RWPE2 (cell line): ENCODE measurements around the gene KSR1.

Experiments
- ATAC-seq: fragments of 200-7000 bp; cut with Tn5 transposase; 3 replicates; pipeline ENCODE4 v1.9.1; 2021; ENCODE audit warnings: low read depth
- DNase-seq: peaks from one replicate; pipeline ENCODE4 v3.0.0-alpha.2; 2020; ENCODE audit warnings: low spot score
- H3K27ac ChIP-seq: fragments of 450-650 bp; 2 replicates; pipeline ENCODE4 v1.5.1; 2017; ENCODE audit warnings: mild to moderate bottlenecking; ENCODE audit not compliant: poor library complexity, severe bottlenecking
- H3K27me3 ChIP-seq: fragments of 250-450 bp; sonication (Bioruptor Pico); 2 replicates; pipeline ENCODE4 v1.5.1; 2021; ENCODE audit warnings: mild to moderate bottlenecking, moderate library complexity; ENCODE audit not compliant: insufficient read depth, poor library complexity, severe bottlenecking
- H3K36me3 ChIP-seq: fragments of 250-450 bp; sonication (Bioruptor Pico); 2 replicates; pipeline ENCODE4 v1.5.1; 2020; ENCODE audit warnings: low read depth, mild to moderate bottlenecking, moderate library complexity
- H3K4me1 ChIP-seq: fragments of 250-450 bp; sonication (Bioruptor Pico); 2 replicates; pipeline ENCODE4 v1.5.1; 2021; ENCODE audit warnings: mild to moderate bottlenecking, moderate library complexity; ENCODE audit not compliant: insufficient read depth, poor library complexity, severe bottlenecking
- H3K4me3 ChIP-seq: fragments of 250-450 bp; sonication (Bioruptor Pico); 2 replicates; pipeline ENCODE4 v1.5.1; 2021; ENCODE audit warnings: mild to moderate bottlenecking, moderate library complexity; ENCODE audit not compliant: severe bottlenecking
- H3K9me3 ChIP-seq: fragments of 250-450 bp; sonication (Bioruptor Pico); 2 replicates; pipeline ENCODE4 v1.5.1; 2021; ENCODE audit warnings: mild to moderate bottlenecking, moderate library complexity; ENCODE audit not compliant: severe bottlenecking
- TF ChIP-seq, protein P1 (sequence below): fragments of 450-650 bp; IDR thresholded peaks from one replicate; pipeline ENCODE4 v1.5.1; 2017; ENCODE audit warnings: mild to moderate bottlenecking, moderate library complexity; ENCODE audit not compliant: poor library complexity, severe bottlenecking

Gene KSR1

DNA sequence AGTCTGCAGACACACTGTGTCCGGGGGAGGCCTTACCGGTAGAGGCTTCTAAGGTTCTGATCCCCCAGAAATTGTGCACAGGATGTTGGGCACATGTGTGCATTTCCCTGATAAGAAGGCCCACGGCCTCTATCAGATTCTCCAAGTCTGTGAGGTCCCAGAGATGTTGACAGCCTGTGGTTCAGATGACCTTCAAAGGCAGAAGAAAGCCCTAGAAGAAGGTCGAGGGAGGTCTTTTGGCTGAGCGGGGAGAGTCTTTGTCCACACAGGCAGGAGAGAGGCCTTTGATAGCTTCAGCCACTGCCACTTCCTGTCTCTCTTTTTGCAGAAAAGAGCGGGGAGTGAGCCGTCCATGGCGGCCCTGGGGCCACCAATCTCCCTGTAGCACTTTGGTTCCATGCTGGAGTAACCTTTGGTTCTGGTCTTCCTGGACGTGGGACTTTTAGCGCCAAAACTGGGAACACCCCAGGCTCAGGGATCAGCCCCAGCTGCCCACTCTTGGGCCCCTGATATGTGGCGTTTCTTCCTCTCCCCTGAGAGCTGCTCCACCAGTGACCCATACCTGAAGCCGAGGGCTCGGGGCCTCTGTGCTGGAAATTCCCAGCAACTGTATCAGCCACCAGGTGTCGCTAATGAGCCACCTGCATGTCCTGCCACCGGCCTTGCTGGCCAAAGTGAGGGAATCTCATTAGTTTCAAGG is 146.6 kb downstream of the KSR1 start:
- no peak overlapping the region for H3K27ac ChIP-seq
- DNase-seq (no peak), ATAC-seq (peak; percentile 64)
- H3K4me1 ChIP-seq, result peaks cover 3% of the 10 kb centered on the region
- H3K36me3 ChIP-seq, result no peaks in the 10 kb centered on the region
- no peak overlapping the region for H3K4me3 ChIP-seq
- H3K9me3 ChIP-seq, result no peaks in the 10 kb centered on the region
- TF ChIP-seq, protein P1, sequence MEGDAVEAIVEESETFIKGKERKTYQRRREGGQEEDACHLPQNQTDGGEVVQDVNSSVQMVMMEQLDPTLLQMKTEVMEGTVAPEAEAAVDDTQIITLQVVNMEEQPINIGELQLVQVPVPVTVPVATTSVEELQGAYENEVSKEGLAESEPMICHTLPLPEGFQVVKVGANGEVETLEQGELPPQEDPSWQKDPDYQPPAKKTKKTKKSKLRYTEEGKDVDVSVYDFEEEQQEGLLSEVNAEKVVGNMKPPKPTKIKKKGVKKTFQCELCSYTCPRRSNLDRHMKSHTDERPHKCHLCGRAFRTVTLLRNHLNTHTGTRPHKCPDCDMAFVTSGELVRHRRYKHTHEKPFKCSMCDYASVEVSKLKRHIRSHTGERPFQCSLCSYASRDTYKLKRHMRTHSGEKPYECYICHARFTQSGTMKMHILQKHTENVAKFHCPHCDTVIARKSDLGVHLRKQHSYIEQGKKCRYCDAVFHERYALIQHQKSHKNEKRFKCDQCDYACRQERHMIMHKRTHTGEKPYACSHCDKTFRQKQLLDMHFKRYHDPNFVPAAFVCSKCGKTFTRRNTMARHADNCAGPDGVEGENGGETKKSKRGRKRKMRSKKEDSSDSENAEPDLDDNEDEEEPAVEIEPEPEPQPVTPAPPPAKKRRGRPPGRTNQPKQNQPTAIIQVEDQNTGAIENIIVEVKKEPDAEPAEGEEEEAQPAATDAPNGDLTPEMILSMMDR, result peak; percentile 93
- no peaks in the 10 kb centered on the region for H3K27me3 ChIP-seq

DNA sequence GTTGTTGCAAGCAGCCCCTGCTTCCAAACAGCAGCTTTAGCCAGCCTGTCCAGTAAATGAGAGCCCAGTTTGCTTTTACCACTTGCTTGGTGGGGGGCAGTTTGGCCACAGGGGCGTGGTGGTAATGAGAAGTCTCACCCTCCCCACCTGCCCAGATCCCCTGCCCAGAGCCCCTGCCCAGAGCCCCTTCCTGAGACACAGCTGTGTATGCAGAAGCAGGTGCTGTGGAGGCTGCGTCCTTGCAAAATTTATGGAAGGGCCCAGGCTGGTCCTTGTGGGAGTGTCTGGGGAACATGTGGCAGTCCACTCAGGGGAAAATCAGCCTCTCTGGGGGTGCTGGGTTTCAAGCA is 147.1 kb downstream of the KSR1 start:
- H3K9me3 ChIP-seq, result no peaks in the 10 kb centered on the region
- no peak; the same call in 2 of the 3 replicates for ATAC-seq
- TF ChIP-seq, protein P1, result peak; percentile 54
- peaks cover 3% of the 10 kb centered on the region for H3K4me1 ChIP-seq
- no peak overlapping the region for H3K4me3 ChIP-seq
- DNase-seq, result no peak
- H3K27ac ChIP-seq, result no peak overlapping the region
- H3K27me3 ChIP-seq, result no peaks in the 10 kb centered on the region
- no peaks in the 10 kb centered on the region for H3K36me3 ChIP-seq

DNA sequence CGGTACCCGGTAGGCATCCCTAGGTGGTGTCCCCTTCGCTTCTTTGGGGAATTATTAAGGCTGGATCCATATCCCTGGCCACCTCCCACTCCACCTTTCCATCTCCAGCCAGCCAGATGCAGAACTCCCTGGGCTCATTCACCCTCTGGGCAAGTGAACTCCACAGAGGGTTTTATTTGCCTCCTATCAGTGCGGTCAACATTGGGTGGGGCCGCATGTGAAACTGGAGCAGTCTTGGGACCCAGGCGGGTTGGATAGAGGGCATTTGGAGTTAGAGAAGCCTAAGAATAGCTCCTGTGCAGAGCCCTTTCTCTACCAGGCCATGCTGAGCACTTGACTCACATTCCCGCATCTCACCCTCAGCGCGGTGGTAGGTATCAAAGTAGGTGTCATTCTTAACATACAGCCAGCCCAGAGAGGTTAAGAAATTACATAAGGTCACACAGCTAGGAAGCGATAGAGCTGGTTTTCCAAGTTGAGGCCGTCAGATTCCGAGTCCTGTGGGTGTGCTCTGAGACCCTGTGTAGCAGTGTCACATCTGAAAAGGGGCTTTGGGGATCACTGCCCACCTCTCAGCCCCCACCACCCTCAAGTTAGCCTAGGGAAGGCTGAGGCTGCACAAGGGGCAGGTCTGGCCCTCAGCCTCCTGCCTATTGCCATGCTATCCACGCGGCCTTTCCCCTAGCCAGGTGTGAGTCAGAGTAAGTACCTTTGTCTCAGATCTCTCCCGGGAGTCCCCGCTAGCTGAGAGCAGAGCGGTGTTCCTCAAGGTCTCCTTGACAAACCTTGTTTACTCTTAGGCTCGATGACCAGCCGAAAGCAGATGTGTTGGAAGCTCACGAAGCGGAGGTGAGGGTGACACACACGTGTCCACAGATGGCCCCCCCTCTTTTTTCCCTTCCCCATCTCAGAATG is 147.9 kb downstream of the KSR1 start:
- TF ChIP-seq, protein P1, result no peak
- no peak for DNase-seq
- ATAC-seq, result no peak
- H3K4me3 ChIP-seq, result no peak overlapping the region
- no peaks in the 10 kb centered on the region for H3K36me3 ChIP-seq
- H3K9me3 ChIP-seq, result no peaks in the 10 kb centered on the region
- no peak overlapping the region for H3K27ac ChIP-seq
- no peaks in the 10 kb centered on the region for H3K27me3 ChIP-seq
- peaks cover 3% of the 10 kb centered on the region for H3K4me1 ChIP-seq

DNA sequence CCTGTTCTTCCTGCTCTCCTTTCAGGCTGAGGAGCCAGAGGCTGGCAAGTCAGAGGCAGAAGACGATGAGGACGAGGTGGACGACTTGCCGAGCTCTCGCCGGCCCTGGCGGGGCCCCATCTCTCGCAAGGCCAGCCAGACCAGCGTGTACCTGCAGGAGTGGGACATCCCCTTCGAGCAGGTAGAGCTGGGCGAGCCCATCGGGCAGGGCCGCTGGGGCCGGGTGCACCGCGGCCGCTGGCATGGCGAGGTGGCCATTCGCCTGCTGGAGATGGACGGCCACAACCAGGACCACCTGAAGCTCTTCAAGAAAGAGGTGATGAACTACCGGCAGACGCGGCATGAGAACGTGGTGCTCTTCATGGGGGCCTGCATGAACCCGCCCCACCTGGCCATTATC is 149.2 kb downstream of the KSR1 start:
- Histone ChIP-seq H3K36me3 (no peaks in the 10 kb centered on the region), H3K27ac (no peak overlapping the region), H3K9me3 (no peaks in the 10 kb centered on the region), H3K27me3 (no peaks in the 10 kb centered on the region), H3K4me1 (no peaks in the 10 kb centered on the region), H3K4me3 (no peak overlapping the region)
- DNase-seq (no peak), ATAC-seq (no peak)
- TF ChIP-seq, protein P1, result no peak
